ENCODE results near the gene HOXD3. TPM values are rescaled to one million over a fixed set of nuclear protein-coding genes. Genes with fewer than 3 reads are reported as not detected.

HOXD3 gene
- total and polyA plus RNA-seq, 4 donors, result 0.07 to 2.5 (median 0.64) TPM

- ATAC-seq (ENCODE audit: insufficient read depth, low FRiP score) (no peak), DNase-seq (peak in 2 of 3 donors; percentile 25 to 44)
- H3K36me3 ChIP-seq (ENCODE audit: control insufficient read depth in 4 of 4, insufficient read depth in 4 of 4, low read length in 4 of 4), result no peaks in the 10 kb centered on the region
- WGBS, 2 donors, result 8 to 9% methylated on average over 22 of the region's 22 CpGs
- H3K27me3 ChIP-seq (ENCODE audit: control insufficient read depth in 3 of 3, insufficient read depth in 3 of 3, low read length in 2 of 3), result peaks cover 23 to 96% (median 95%) of the 10 kb centered on the region in 3 donors
- TF ChIP-seq CTCF (IDR thresholded peaks at IDR 0.05; ENCODE audit: control extremely low read depth, extremely low read depth), result no peak
- no peak overlapping the region for H3K27ac ChIP-seq (ENCODE audit: low read depth in 1 of 2, low read length in 1 of 2)
- peaks cover 0 to 28% (median 9%) of the 10 kb centered on the region in 5 donors for H3K4me1 ChIP-seq (ENCODE audit: control insufficient read depth in 5 of 5, insufficient read depth in 5 of 5, low read length in 5 of 5)
- no peak overlapping the region for H3K4me3 ChIP-seq
- H3K9me3 ChIP-seq (ENCODE audit: control insufficient read depth in 4 of 4, insufficient read depth in 3 of 4, low read length in 3 of 4), result peaks cover 0 to 20% (median 0%) of the 10 kb centered on the region in 4 donors
- no peak overlapping the region for H3K9ac ChIP-seq (ENCODE audit: insufficient read depth in 1 of 2, low read length in 2 of 2)
Observed at GRCh38 chr2:176158186-176158591, 1.1 kb downstream of the HOXD3 start.

- DNase-seq (peak in 1 of 3 donors; percentile 10), ATAC-seq (ENCODE audit: insufficient read depth, low FRiP score) (no peak)
- Histone ChIP-seq H3K4me1 (ENCODE audit: control insufficient read depth in 5 of 5, insufficient read depth in 5 of 5, low read length in 5 of 5) (peaks cover 0 to 28% (median 9%) of the 10 kb centered on the region in 5 donors), H3K4me3 (no peak overlapping the region), H3K9me3 (ENCODE audit: control insufficient read depth in 4 of 4, insufficient read depth in 3 of 4, low read length in 3 of 4) (peaks cover 0 to 25% (median 0%) of the 10 kb centered on the region in 4 donors), H3K36me3 (ENCODE audit: control insufficient read depth in 4 of 4, insufficient read depth in 4 of 4, low read length in 4 of 4) (no peaks in the 10 kb centered on the region), H3K27me3 (ENCODE audit: control insufficient read depth in 3 of 3, insufficient read depth in 3 of 3, low read length in 2 of 3) (peaks cover 30 to 96% (median 95%) of the 10 kb centered on the region in 3 donors), H3K9ac (ENCODE audit: insufficient read depth in 1 of 2, low read length in 2 of 2) (no peak overlapping the region), H3K27ac (ENCODE audit: low read depth in 1 of 2, low read length in 1 of 2) (no peak overlapping the region)
- 6 to 7% methylated on average over 39 of the region's 39 CpGs for WGBS, 2 donors
- no peak for TF ChIP-seq CTCF (IDR thresholded peaks at IDR 0.05; ENCODE audit: control extremely low read depth, extremely low read depth)
Observed at GRCh38 chr2:176158855-176159662, 2.0 kb downstream of the HOXD3 start.

- Histone ChIP-seq H3K36me3 (ENCODE audit: control insufficient read depth in 4 of 4, insufficient read depth in 4 of 4, low read length in 4 of 4) (no peaks in the 10 kb centered on the region), H3K4me1 (ENCODE audit: control insufficient read depth in 5 of 5, insufficient read depth in 5 of 5, low read length in 5 of 5) (peaks cover 0 to 28% (median 9%) of the 10 kb centered on the region in 5 donors), H3K9me3 (ENCODE audit: control insufficient read depth in 4 of 4, insufficient read depth in 3 of 4, low read length in 3 of 4) (peaks cover 0 to 27% (median 0%) of the 10 kb centered on the region in 4 donors), H3K27me3 (ENCODE audit: control insufficient read depth in 3 of 3, insufficient read depth in 3 of 3, low read length in 2 of 3) (peaks cover 30 to 96% (median 95%) of the 10 kb centered on the region in 3 donors), H3K9ac (ENCODE audit: insufficient read depth in 1 of 2, low read length in 2 of 2) (no peak overlapping the region), H3K4me3 (no peak overlapping the region), H3K27ac (ENCODE audit: low read depth in 1 of 2, low read length in 1 of 2) (no peak overlapping the region)
- 3 to 9% methylated on average over 41 to 44 of the region's 44 CpGs for WGBS, 2 donors
- ATAC-seq (ENCODE audit: insufficient read depth, low FRiP score) (no peak), DNase-seq (peak in 1 of 3 donors; percentile 6)
- no peak for TF ChIP-seq CTCF (IDR thresholded peaks at IDR 0.05; ENCODE audit: control extremely low read depth, extremely low read depth)
Observed at GRCh38 chr2:176159663-176160250, 2.6 kb downstream of the HOXD3 start.

Data from lung (tissue), 12 donors.